ENCODE data around the gene ZNF140.

DNA sequence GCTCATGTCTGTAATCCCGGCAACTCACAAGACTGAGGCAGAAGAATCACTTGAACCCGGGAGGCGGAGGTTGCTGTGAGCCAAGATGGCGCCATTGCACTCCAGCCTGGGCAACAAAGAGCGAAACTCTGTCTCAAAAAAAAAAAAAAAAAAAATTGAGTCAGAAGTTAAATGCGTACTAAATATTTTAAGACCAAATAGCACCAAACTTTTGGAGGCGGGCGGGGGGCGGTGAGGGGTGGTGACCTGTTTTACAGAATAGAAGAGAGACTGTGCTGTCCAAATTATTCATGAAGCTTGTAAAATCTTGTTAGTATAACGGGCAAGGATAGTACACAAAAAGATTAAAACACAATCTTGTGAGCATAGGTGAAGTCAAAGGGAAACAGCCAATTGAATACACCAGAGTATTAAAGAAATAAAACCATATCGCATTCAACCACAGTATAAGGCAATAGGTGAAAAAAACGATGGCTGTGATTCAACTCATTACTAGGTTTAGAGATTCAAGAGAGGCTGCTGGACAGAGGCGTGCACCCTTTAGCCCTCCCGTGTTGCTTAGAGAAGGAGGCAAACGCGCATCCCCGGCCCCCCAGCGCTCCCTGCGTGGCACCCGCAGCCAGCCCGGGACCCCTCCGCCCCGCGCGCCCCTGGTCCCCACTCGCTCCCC is 48.8 kb downstream of the ZNF140 start:
- TF ChIP-seq, protein P1, sequence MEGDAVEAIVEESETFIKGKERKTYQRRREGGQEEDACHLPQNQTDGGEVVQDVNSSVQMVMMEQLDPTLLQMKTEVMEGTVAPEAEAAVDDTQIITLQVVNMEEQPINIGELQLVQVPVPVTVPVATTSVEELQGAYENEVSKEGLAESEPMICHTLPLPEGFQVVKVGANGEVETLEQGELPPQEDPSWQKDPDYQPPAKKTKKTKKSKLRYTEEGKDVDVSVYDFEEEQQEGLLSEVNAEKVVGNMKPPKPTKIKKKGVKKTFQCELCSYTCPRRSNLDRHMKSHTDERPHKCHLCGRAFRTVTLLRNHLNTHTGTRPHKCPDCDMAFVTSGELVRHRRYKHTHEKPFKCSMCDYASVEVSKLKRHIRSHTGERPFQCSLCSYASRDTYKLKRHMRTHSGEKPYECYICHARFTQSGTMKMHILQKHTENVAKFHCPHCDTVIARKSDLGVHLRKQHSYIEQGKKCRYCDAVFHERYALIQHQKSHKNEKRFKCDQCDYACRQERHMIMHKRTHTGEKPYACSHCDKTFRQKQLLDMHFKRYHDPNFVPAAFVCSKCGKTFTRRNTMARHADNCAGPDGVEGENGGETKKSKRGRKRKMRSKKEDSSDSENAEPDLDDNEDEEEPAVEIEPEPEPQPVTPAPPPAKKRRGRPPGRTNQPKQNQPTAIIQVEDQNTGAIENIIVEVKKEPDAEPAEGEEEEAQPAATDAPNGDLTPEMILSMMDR (IDR thresholded peaks at IDR 0.05) = no peak
- TF ChIP-seq POLR2A (IDR thresholded peaks at IDR 0.05) = no peak
